Motor neuron (in vitro differentiated cells): ENCODE data around the gene TBXA2R. TPM values are rescaled to one million over a fixed set of nuclear protein-coding genes. Genes with fewer than 3 reads are reported as not detected.
A peak's percentile ranks its signal among the peaks of the same experiment; 100 is the strongest.

Experiments
- ATAC-seq, 8 experiments: fragments of 200-7000 bp; cut with Tn5 transposase; replicated peaks in 6 of 8; 2 replicates each; pipeline ENCODE4 v1.8.0; 2021; ENCODE audit warnings: mild to moderate bottlenecking in 8 of 8, moderate library complexity in 8 of 8
- H3K27ac ChIP-seq, 2 donors: fragments of 250-450 bp; sonication (Bioruptor Pico); 2 replicates each; pipeline ENCODE4 v1.9.0; 2021; ENCODE audit warnings: antibody characterized with exemption in 2 of 2, mild to moderate bottlenecking in 2 of 2, moderate library complexity in 1 of 2
- H3K4me1 ChIP-seq, 2 donors: fragments of 250-450 bp; sonication (Bioruptor Pico); replicated peaks in 1 of 2; 2 replicates each; pipeline ENCODE4 v1.6.1; 2021; ENCODE audit warnings: antibody characterized with exemption in 2 of 2, mild to moderate bottlenecking in 2 of 2, moderate library complexity in 1 of 2
- H3K4me3 ChIP-seq, 5 donors: fragments of 250-450 bp; sonication (Bioruptor Pico); 2 replicates each; pipeline ENCODE4 v1.9.0; 2021; ENCODE audit warnings: antibody characterized with exemption in 5 of 5, mild to moderate bottlenecking in 5 of 5, moderate library complexity in 4 of 5
- WGBS, 10 experiments: fragments of 450-650 bp; shearing (Covaris generic); methylation state at CpG; one replicate each; pipeline ENCODE4 v1.0.0; 2022; 5-methylcytosine and 5-hydroxymethylcytosine counted together
- in situ Hi-C, 9 experiments: fragments of 400-800 bp; cut with MboI; loops; one replicate each; pipeline ENCODE4 v1.15.0; 2021; ENCODE audit warnings: low sequenced_read_pairs in 9 of 9, low pct_unique_long_range_greater_than_20kb in 2 of 9; ENCODE audit not compliant: unreplicated experiment in 9 of 9
- total RNA-seq, 8 experiments: library from RNA; unstranded; fragments of 300-600 nt; gene quantifications; 2 replicates each; pipeline versions ENCODE4 v1.2.3 to v1.2.4, GENCODE V29; 2022

Gene TBXA2R
- total RNA-seq, 8 experiments from 2014 or later = 0.07 to 0.62 (median 0.36) TPM; not detected in 1

GRCh38 chr19:3606174-3606689, 443 bp downstream of the TBXA2R start:
- H3K4me1 ChIP-seq = peaks cover 12 to 15% of the 10 kb centered on the region in 2 donors
- 0% methylated on average over 2 of the region's 35 CpGs; no CpG with 5 or more reads in 9 of the 10 experiments for WGBS, 10 experiments
- peak overlapping the region in 1 of 5 donors; percentile 6 for H3K4me3 ChIP-seq
- no peak overlapping the region for H3K27ac ChIP-seq
- peak; percentile 8 to 28 (median 26) for ATAC-seq
- in situ Hi-C loops = loop anchor here in 1 of 9 experiments (25.0 kb wide), 1 partner anchor 294 kb away; no protein-coding TSS in a partner anchor

DNA sequence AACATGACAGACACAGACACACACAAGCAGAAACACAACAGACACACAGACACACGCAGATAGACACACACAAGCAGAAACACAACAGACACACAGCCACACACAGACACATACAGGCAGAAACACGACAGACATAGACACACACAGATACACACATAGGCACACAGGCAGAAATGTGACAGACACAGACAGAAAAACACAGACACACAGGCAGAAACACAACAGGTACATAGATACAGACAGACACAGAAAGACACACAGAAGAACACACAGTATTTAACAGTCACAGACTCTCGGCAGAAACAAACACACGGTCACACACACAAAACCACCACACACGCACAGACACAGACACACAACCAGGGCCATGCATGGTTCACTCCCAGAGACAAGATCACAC, 905 bp downstream of the TBXA2R start:
- in situ Hi-C loops = loop anchor here in 1 of 9 experiments (25.0 kb wide), 1 partner anchor 293 kb away; no protein-coding TSS in a partner anchor
- no peak for ATAC-seq
- no peak overlapping the region for H3K4me3 ChIP-seq
- no peak overlapping the region for H3K27ac ChIP-seq
- H3K4me1 ChIP-seq = peaks cover 12 to 15% of the 10 kb centered on the region in 2 donors
- WGBS, 10 experiments = 60 to 80% (median 65%) methylated on average over 1 to 4 of the region's 5 CpGs; no CpG with 5 or more reads in 6 of the 10 experiments

DNA sequence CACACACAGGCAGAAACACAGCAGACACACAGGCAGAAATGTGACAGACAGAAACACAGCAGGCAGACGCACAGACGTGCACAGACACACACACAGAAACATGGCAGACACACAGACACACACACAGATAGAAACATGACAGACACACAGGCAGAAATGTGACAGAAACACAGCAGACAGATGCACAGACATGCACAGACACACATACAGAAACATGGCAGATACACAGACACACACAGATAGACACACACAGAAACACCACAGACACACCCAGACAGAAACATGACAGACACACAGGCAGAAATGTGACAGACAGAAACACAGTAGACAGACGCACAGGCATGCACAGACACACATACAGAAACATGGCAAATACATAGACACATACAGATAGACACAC, 1.3 kb downstream of the TBXA2R start:
- H3K4me3 ChIP-seq = no peak overlapping the region
- WGBS, 10 experiments = 60 to 94% (median 67%) methylated on average over 1 to 3 of the region's 3 CpGs; no CpG with 5 or more reads in 5 of the 10 experiments
- in situ Hi-C loops = loop anchor here in 1 of 9 experiments (25.0 kb wide), 1 partner anchor 293 kb away; no protein-coding TSS in a partner anchor
- H3K27ac ChIP-seq = no peak overlapping the region
- no peak for ATAC-seq
- peaks cover 12 to 15% of the 10 kb centered on the region in 2 donors for H3K4me1 ChIP-seq

GRCh38 chr19:3604987-3605343, 1.7 kb downstream of the TBXA2R start:
- in situ Hi-C loops = loop anchor here in 1 of 9 experiments (25.0 kb wide), 1 partner anchor 293 kb away; no protein-coding TSS in a partner anchor
- Histone ChIP-seq H3K4me1 (peaks cover 12 to 15% of the 10 kb centered on the region in 2 donors), H3K4me3 (no peak overlapping the region), H3K27ac (no peak overlapping the region)
- WGBS, 10 experiments = 60 to 68% (median 63%) methylated on average over 2 to 8 of the region's 11 CpGs; no CpG with 5 or more reads in 7 of the 10 experiments
- no peak for ATAC-seq

- in situ Hi-C loops = loop anchor here in 1 of 9 experiments (25.0 kb wide), 1 partner anchor 292 kb away; no protein-coding TSS in a partner anchor
- 80 to 100% (median 86%) methylated on average over 1 to 5 of the region's 27 CpGs; no CpG with 5 or more reads in 5 of the 10 experiments for WGBS, 10 experiments
- no peak for ATAC-seq
- H3K4me1 ChIP-seq = peaks cover 12 to 15% of the 10 kb centered on the region in 2 donors
- H3K27ac ChIP-seq = no peak overlapping the region
- no peak overlapping the region for H3K4me3 ChIP-seq
Observed at GRCh38 chr19:3604227-3604986, 2.3 kb downstream of the TBXA2R start.

- in situ Hi-C loops = loop anchor here in 1 of 9 experiments (25.0 kb wide), 1 partner anchor 291 kb away; no protein-coding TSS in a partner anchor
- 30 to 81% (median 47%) methylated on average over 2 to 7 of the region's 23 CpGs; no CpG with 5 or more reads in 5 of the 10 experiments for WGBS, 10 experiments
- no peak overlapping the region for H3K4me3 ChIP-seq
- H3K27ac ChIP-seq = no peak overlapping the region
- peaks cover 12 to 15% of the 10 kb centered on the region in 2 donors for H3K4me1 ChIP-seq
- no peak for ATAC-seq
Observed at GRCh38 chr19:3603121-3603811, 3.4 kb downstream of the TBXA2R start.

DNA sequence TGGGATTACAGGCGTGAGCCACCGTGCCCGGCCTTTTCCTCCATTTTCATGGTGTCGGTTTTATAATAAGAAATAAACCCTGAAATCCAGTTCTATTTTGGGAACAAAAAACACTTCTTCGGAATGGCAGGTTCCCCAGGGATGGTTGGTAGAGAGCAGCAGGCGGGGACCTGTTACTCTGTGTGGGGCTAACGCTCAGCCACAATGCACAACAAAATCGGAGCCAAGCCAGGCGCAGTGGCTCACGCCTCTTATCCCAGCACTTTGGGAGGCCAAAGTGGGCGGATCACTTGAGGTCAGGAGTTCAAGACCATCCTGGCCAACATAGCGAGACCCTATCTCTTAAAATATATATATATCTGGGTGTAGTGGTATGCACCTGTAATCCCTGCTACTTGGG, 5.7 kb downstream of the TBXA2R start:
- no peak overlapping the region for H3K4me3 ChIP-seq

DNA sequence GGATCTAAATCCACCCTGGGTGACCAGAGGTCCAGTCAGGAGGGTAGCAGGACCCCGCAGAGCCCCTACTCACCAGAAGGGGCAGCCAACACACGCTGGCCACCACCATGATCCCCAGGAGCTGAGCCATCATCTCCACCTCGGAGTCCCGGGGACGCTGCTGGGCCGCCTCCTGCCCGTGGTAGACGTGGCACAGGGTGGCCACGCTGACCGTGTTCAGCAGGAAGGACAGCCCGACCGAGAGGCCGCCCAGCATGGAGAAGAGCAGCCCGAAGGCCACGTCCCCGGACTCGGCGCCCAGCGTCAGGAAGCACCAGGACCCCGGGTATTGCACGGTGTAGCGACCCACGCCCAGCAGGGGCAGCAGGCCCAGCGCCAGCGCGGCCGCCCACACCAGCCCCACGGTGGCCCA, 6.9 kb downstream of the TBXA2R start:
- no peak overlapping the region for H3K27ac ChIP-seq
- H3K4me1 ChIP-seq = no peaks in the 10 kb centered on the region
- H3K4me3 ChIP-seq = no peak overlapping the region
- in situ Hi-C loops = loop anchor here in 1 of 9 experiments (25.0 kb wide), 1 partner anchor 287 kb away; no protein-coding TSS in a partner anchor
- WGBS, 10 experiments = 33 to 60% methylated on average over 1 to 2 of the region's 28 CpGs; no CpG with 5 or more reads in 8 of the 10 experiments
- peak in 1 of 8 experiments; percentile 19 for ATAC-seq

More for the DNA sequence above, 5.7 kb downstream of the TBXA2R start:
- ATAC-seq = no peak
- WGBS, 10 experiments = 75 to 100% (median 85%) methylated on average over 1 to 8 of the region's 12 CpGs; no CpG with 5 or more reads in 2 of the 10 experiments
- no peaks in the 10 kb centered on the region for H3K4me1 ChIP-seq
- no peak overlapping the region for H3K27ac ChIP-seq
- in situ Hi-C loops = loop anchor here in 1 of 9 experiments (25.0 kb wide), 1 partner anchor 289 kb away; no protein-coding TSS in a partner anchor

DNA sequence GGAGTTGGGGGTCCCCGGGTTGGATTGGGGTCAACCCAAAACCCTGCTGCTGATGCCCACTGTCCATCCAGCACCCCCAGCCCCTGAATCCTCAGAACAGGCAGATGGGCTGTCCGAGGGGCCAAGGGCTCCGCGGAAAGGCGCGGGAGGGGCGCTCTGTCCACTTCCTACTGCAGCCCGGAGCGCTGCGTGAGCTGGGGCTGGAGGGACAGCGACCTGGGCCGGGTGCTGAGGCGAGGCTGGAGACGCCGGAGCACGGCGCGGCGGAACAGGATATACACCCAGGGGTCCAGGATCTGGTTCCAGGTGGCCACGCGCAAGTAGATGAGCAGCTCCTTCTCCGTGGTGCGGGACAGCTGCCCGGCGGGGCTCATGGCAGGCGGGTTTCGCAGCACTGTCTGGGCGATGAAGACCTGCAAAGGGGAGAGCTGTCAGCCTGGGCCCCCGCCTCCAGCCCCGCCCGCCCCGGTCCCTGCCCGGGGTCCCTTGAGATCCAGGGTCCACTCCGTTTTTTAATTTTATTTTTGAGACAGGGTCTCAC, 11.1 kb downstream of the TBXA2R start:
- 69 to 93% (median 72%) methylated on average over 2 to 7 of the region's 34 CpGs; no CpG with 5 or more reads in 6 of the 10 experiments for WGBS, 10 experiments
- in situ Hi-C loops = no loop called here
- Histone ChIP-seq H3K27ac (no peak overlapping the region), H3K4me1 (no peaks in the 10 kb centered on the region), H3K4me3 (no peak overlapping the region)
- no peak for ATAC-seq

- Histone ChIP-seq H3K4me1 (no peaks in the 10 kb centered on the region), H3K4me3 (no peak overlapping the region), H3K27ac (no peak overlapping the region)
- WGBS, 10 experiments = no CpG with 5 or more reads among the region's 11 CpGs
- ATAC-seq = no peak
- in situ Hi-C loops = no loop called here
Observed at GRCh38 chr19:3593156-3593555, 13.5 kb downstream of the TBXA2R start.

GRCh38 chr19:3591876-3592613, 14.6 kb downstream of the TBXA2R start:
- Histone ChIP-seq H3K27ac (no peak overlapping the region), H3K4me3 (no peak overlapping the region), H3K4me1 (no peaks in the 10 kb centered on the region)
- 0 to 83% (median 55%) methylated on average over 1 to 8 of the region's 9 CpGs; no CpG with 5 or more reads in 7 of the 10 experiments for whole genome bisulfite sequencing, 10 experiments
- in situ Hi-C loops = no loop called here
- peak in 1 of 8 experiments; percentile 22 for ATAC-seq
